Thyroid gland (tissue), 4 donors: Measurements from ENCODE around the gene TMEM158. TPM values are rescaled to one million over a fixed set of nuclear protein-coding genes. Genes with fewer than 3 reads are reported as not detected.

Experiments used
- DNase-seq, 2 donors: peaks; one replicate each; pipeline ENCODE4 v3.0.0-alpha.2; 2019
- H3K27ac ChIP-seq, 3 donors: fragments of 200-600 bp; sonication (generic); 1 replicate in 2 of 3; 2 replicates in 1 of 3; pipeline ENCODE4 v1.5.1; 2016 to 2019; ENCODE audit warnings: mild to moderate bottlenecking in 1 of 3, moderate library complexity in 1 of 3
- H3K27me3 ChIP-seq: fragments of 200-600 bp; sonication (generic); one replicate; pipeline ENCODE4 v1.5.1; 2019
- H3K36me3 ChIP-seq, 2 donors: fragments of 200-600 bp; sonication (generic); one replicate each; pipeline ENCODE4 v1.5.1; 2016 to 2019
- H3K4me1 ChIP-seq, 2 donors: fragments of 200-600 bp; sonication (generic); one replicate each; pipeline ENCODE4 v1.5.1; 2017 to 2019
- H3K4me3 ChIP-seq, 3 donors: fragments of 200-600 bp; sonication (generic); replicated peaks in 1 of 3; 1 replicate in 2 of 3; 2 replicates in 1 of 3; pipeline ENCODE4 v1.5.1; 2016; ENCODE audit warnings: mild to moderate bottlenecking in 1 of 3
- H3K9me3 ChIP-seq: fragments of 200-600 bp; sonication (generic); one replicate; pipeline ENCODE4 v1.5.1; 2017
- POLR2A ChIP-seq, 2 donors: fragments of 450-650 bp; IDR thresholded peaks; one replicate each; pipeline ENCODE4 v1.6.1; 2017; ENCODE audit warnings: antibody characterized with exemption in 2 of 2, mild to moderate bottlenecking in 2 of 2, moderate library complexity in 1 of 2
- WGBS, 2 donors: methylation state at CpG; one replicate each; pipeline ENCODE4 v1.1.5; 2017; 5-methylcytosine and 5-hydroxymethylcytosine counted together
- intact Hi-C: fragments of 100-400 bp; cut with DNase I; formaldehyde crosslinking; loops from one replicate; pipeline ENCODE4 v1.15.1; 2023
- total RNA-seq, 4 donors: library from RNA; depleted of rRNA; stranded (reverse); fragments of >200 nt; gene quantifications; one replicate each; pipeline ENCODE4 v1.2.3, GENCODE V29; 2016
- TF ChIP-seq, protein P1 (sequence below), 6 experiments: fragments of 200-600 bp in 3 of 6; fragments of 450-650 bp in 3 of 6; sonication (generic) in 3 of 6; IDR thresholded peaks; one replicate each; pipeline ENCODE4 v1.5.1; 2016 to 2019; ENCODE audit warnings: antibody characterized with exemption in 6 of 6, mild to moderate bottlenecking in 2 of 6, inconsistent platforms in 1 of 6, moderate library complexity in 1 of 6

Gene TMEM158
- total RNA-seq, 4 donors from 2014 or later: 0.40 to 0.78 TPM; not detected in 2

DNA sequence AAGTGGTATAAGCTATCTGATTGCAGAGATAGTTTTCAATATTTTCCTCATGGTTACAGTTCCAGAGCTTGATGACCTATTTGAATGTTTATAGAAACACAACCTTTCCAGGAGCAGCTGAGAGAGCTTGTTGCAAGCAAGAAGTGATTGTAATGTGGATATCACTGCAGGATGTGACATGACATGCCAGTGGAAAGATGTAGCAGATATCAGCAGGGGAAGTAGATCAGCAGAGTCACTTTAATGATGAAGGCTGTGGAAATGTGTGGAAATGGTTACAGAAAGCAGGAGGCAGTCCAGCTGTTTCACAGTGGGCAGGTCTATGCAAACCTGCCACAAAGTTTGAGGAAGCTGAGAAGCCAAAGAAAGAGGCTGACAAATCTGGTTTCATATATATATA is 21.0 kb downstream of the TMEM158 start:
- no peak for TF ChIP-seq POLR2A (IDR thresholded peaks at IDR 0.05)
- TF ChIP-seq, protein P1, sequence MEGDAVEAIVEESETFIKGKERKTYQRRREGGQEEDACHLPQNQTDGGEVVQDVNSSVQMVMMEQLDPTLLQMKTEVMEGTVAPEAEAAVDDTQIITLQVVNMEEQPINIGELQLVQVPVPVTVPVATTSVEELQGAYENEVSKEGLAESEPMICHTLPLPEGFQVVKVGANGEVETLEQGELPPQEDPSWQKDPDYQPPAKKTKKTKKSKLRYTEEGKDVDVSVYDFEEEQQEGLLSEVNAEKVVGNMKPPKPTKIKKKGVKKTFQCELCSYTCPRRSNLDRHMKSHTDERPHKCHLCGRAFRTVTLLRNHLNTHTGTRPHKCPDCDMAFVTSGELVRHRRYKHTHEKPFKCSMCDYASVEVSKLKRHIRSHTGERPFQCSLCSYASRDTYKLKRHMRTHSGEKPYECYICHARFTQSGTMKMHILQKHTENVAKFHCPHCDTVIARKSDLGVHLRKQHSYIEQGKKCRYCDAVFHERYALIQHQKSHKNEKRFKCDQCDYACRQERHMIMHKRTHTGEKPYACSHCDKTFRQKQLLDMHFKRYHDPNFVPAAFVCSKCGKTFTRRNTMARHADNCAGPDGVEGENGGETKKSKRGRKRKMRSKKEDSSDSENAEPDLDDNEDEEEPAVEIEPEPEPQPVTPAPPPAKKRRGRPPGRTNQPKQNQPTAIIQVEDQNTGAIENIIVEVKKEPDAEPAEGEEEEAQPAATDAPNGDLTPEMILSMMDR (IDR thresholded peaks at IDR 0.05): no peak
- H3K27me3 ChIP-seq: no peaks in the 10 kb centered on the region
- no peak for DNase-seq
- intact Hi-C loops: no loop called here
- no peaks in the 10 kb centered on the region for H3K9me3 ChIP-seq
- no peaks in the 10 kb centered on the region for H3K4me1 ChIP-seq
- H3K27ac ChIP-seq: no peak overlapping the region
- no peak overlapping the region for H3K4me3 ChIP-seq
- no peaks in the 10 kb centered on the region for H3K36me3 ChIP-seq

DNA sequence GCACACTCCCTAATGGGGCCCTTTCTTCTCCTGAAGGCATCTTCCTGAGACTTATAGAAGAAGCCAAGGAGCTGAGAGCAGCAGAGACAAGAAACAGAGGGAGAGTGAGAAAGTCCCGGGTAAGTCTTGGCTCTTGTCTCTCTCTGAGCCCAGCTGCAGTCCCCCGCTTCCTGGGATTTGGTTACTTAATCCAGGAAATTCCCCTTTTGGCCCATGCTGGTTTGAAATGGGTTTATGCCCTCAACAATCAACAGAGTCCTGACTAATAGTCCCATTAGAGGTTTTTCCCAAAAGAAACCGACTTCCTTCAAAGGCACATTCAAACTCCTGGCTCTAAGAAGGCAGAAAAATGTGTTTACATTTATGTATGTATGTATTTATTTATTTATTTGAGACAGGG is 22.0 kb downstream of the TMEM158 start:
- TF ChIP-seq, protein P1 (IDR thresholded peaks at IDR 0.05): no peak
- no peak for TF ChIP-seq POLR2A (IDR thresholded peaks at IDR 0.05)
- 49 to 57% methylated on average over 3 of the region's 3 CpGs for WGBS, 2 donors

DNA sequence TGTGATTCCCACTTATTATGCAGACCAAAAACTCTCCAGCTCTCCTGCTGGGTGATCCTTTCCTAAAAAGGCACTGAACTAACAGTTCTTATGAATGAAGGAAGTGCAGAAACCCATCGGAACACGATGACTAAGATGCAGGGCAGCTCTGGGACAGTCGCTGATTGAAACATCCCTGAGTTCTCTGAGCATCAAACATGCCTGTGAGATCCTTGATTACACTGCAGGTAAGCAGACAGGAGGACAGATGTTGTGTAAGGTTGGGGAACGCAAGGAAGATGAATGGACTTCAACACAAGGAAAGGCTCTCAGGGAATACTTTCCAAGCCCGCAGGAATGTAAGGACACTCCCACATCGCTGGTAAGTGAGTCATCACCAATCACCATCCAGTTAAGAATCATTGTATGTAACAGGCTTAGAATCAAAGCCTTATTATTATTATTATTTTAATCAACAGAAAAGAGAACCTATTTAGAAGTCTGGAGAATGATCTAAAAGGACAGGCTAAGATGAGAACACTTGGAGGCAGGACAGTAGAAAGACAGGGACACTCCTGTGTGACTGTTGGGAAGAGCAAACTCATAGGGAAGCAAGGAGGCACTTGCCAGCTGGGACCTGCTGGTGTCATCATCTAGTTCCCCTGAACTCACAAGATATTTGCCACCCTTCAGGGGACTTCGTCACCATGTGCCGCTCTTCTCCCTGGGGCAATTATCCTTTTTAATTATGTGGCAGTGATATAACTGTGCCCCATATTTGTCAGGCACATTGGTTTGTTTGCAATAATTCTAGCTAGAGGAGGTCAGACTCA is 26.0 kb downstream of the TMEM158 start:
- Histone ChIP-seq H3K27me3 (no peaks in the 10 kb centered on the region), H3K4me3 (no peak overlapping the region), H3K36me3 (no peaks in the 10 kb centered on the region), H3K27ac (no peak overlapping the region), H3K4me1 (no peaks in the 10 kb centered on the region), H3K9me3 (no peaks in the 10 kb centered on the region)
- no peak for DNase-seq
- intact Hi-C loops: no loop called here
- TF ChIP-seq POLR2A (IDR thresholded peaks at IDR 0.05): no peak
- 65 to 80% methylated on average over 8 of the region's 8 CpGs for WGBS, 2 donors

More for the DNA sequence above, 22.0 kb downstream of the TMEM158 start:
- intact Hi-C loops: no loop called here
- no peak overlapping the region for H3K27ac ChIP-seq
- H3K27me3 ChIP-seq: no peaks in the 10 kb centered on the region
- no peak for DNase-seq
- no peaks in the 10 kb centered on the region for H3K9me3 ChIP-seq
- no peaks in the 10 kb centered on the region for H3K36me3 ChIP-seq
- H3K4me1 ChIP-seq: no peaks in the 10 kb centered on the region
- no peak overlapping the region for H3K4me3 ChIP-seq

DNA sequence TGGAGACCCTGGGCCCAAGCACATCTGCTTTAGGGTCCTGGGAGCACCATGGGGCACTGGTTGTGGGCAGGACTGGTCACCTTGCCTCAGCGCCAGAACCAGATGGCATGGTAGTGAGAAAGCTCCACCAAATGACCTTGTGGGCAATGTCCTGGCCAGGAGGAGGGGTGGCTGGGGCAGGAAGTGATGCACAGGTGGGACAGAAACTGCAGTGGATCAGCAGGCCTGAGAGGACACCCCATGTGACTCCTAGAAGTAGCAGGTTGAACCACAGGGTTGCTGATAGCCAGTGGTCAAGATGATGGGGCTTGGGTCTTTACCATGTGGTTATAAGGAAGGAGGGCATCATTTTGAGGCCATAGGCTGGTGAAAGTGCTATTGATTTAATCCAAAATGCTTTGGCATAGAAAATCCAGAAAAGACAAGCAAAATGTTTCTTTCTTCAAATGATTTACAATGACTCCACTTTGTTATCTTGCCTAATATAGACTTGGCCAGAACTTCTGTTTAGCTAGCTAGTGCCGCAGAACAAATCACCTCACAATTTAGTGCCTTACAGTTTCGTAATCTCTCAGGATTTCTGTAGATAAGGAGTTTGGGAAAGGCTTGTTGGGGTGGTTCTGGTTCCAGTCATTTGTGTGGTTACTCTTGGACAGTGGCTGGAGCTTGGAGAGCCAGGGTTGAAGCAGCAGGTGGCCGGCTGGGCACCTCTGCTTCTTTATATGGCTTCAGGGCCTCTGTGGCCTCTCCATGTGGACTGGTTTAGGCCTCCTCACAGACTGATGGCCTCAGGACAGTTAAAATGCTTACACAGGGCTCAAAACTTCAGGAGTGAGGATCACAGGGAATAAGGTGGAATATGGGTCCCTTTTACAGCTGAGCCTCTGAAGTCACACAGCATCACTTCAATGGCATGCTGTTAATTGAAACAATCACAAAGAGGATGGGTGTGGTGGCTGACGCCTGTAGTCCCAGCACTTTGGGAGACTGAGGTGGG is 27.5 kb downstream of the TMEM158 start:
- 86 to 89% methylated on average over 5 of the region's 5 CpGs for WGBS, 2 donors
- H3K9me3 ChIP-seq: no peaks in the 10 kb centered on the region
- intact Hi-C loops: no loop called here
- H3K27ac ChIP-seq: no peak overlapping the region
- H3K27me3 ChIP-seq: no peaks in the 10 kb centered on the region
- no peaks in the 10 kb centered on the region for H3K4me1 ChIP-seq
- DNase-seq: no peak
- TF ChIP-seq, protein P1 (IDR thresholded peaks at IDR 0.05): no peak
- TF ChIP-seq POLR2A (IDR thresholded peaks at IDR 0.05): no peak
- no peak overlapping the region for H3K4me3 ChIP-seq
- no peaks in the 10 kb centered on the region for H3K36me3 ChIP-seq

DNA sequence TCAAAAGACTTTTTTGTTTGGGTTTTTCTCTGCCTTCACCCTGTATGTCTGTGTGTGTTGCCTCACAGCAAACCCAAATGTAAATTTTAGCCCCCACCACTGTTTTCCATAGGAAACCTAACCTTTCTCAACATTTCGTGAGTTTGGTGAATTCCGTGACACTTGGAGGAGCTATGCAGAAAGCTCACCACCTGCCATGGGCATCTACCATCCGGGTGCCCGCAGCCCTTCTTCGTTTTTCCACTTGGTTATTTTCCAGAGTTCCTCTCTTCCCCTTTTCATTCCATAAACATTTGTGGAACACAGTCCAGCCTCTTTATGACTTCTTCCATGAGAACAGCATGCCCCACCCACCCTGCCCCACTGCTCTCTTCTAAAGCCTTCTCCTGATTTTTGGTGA is 31.3 kb downstream of the TMEM158 start:
- intact Hi-C loops: no loop called here
- DNase-seq: no peak
- WGBS, 2 donors: 90 to 92% methylated on average over 5 of the region's 5 CpGs
- Histone ChIP-seq H3K9me3 (no peaks in the 10 kb centered on the region), H3K27me3 (no peaks in the 10 kb centered on the region), H3K27ac (no peak overlapping the region), H3K36me3 (no peaks in the 10 kb centered on the region), H3K4me3 (no peak overlapping the region), H3K4me1 (no peaks in the 10 kb centered on the region)
- TF ChIP-seq POLR2A (IDR thresholded peaks at IDR 0.05): no peak
- TF ChIP-seq, protein P1 (IDR thresholded peaks at IDR 0.05): no peak
